GM23338 (cell line): ENCODE measurements around the gene RYR2.

Experiments
- CTCF ChIP-seq, 2 experiments: fragments of 200-600 bp in 1 of 2; sonication (generic) in 1 of 2; conservative IDR thresholded peaks; 2 replicates each; pipeline versions ENCODE4 v1.5.1 to v1.6.1; 2016 to 2017; ENCODE audit warnings: antibody characterized with exemption in 2 of 2, low read depth in 2 of 2, mild to moderate bottlenecking in 2 of 2, moderate library complexity in 1 of 2
- EZH2phosphoT487 ChIP-seq: fragments of 200-600 bp; sonication (generic); IDR thresholded peaks from one replicate; pipeline ENCODE4 v1.8.1; 2018; ENCODE audit warnings: antibody characterized with exemption; ENCODE audit not compliant: unreplicated experiment
- JUNB ChIP-seq: IDR thresholded peaks from one replicate; pipeline ENCODE4 v1.6.1; 2016; ENCODE audit warnings: antibody characterized with exemption; ENCODE audit not compliant: unreplicated experiment
- POLR2AphosphoS5 ChIP-seq: IDR thresholded peaks from 2 replicates; pipeline ENCODE4 v1.6.1; 2016; ENCODE audit warnings: antibody characterized with exemption, low read depth
- REST ChIP-seq: IDR thresholded peaks from one replicate; pipeline ENCODE4 v1.6.1; 2018; ENCODE audit warnings: antibody characterized with exemption; ENCODE audit not compliant: unreplicated experiment

- TF ChIP-seq CTCF (conservative IDR thresholded peaks at IDR 0.05; ENCODE audit: low read depth in 2 of 2), result no peak
- TF ChIP-seq POLR2AphosphoS5, result no peak
- no peak for TF ChIP-seq EZH2phosphoT487
- no peak for TF ChIP-seq JUNB
- TF ChIP-seq REST, result no peak
Measured at GRCh38 chr1:237228421-237228820, 186.4 kb downstream of the RYR2 start.
